Common myeloid progenitor, CD34-positive (primary cell): ENCODE data around the gene HDAC4.

Source experiments
- CTCF ChIA-PET: fragments of 350-600 bp; sonication (Branson Sonifier 250); formaldehyde crosslinking; loops from one replicate; lab custom pipeline; 2021; ENCODE audit warnings: antibody characterized with exemption; lab: Charles Lee
- POLR2A ChIA-PET: fragments of 350-600 bp; sonication (Branson Sonifier 250); formaldehyde crosslinking; loops from one replicate; lab custom pipeline; 2021; ENCODE audit warnings: antibody characterized with exemption; lab: Charles Lee
- DNase-seq, 3 donors: peaks; one replicate each; pipeline versions ENCODE4 v3.0.0 to v3.0.0-alpha.2; 2013
- H3K27ac ChIP-seq, 2 experiments: 1 replicate in 1 of 2; 2 replicates in 1 of 2; pipeline ENCODE4 v1.7.0; 2013; ENCODE audit warnings: inconsistent platforms in 2 of 2, low read length in 2 of 2, mild to moderate bottlenecking in 2 of 2, low read depth in 1 of 2, moderate library complexity in 1 of 2; ENCODE audit not compliant: severe bottlenecking in 2 of 2, insufficient read depth in 1 of 2, poor library complexity in 1 of 2
- H3K27me3 ChIP-seq, 5 experiments: replicated peaks in 2 of 5; 1 replicate in 3 of 5; 2 replicates in 2 of 5; pipeline versions ENCODE4 v1.6.1 to v1.7.0; 2013; ENCODE audit warnings: low read length in 4 of 5, mild to moderate bottlenecking in 2 of 5, moderate library complexity in 2 of 5, inconsistent platforms in 1 of 5; ENCODE audit not compliant: insufficient read depth in 5 of 5, control insufficient read depth in 4 of 5
- H3K36me3 ChIP-seq, 4 experiments: 1 replicate in 2 of 4; 2 replicates in 2 of 4; pipeline versions ENCODE4 v1.6.1 to v1.7.0; 2013; ENCODE audit warnings: low read length in 3 of 4, control low read depth in 1 of 4, mild to moderate bottlenecking in 1 of 4; ENCODE audit not compliant: control insufficient read depth in 4 of 4, insufficient read depth in 4 of 4
- H3K4me1 ChIP-seq, 4 experiments: 1 replicate in 3 of 4; 2 replicates in 1 of 4; pipeline versions ENCODE4 v1.6.1 to v1.7.1; 2013; ENCODE audit warnings: low read length in 3 of 4, mild to moderate bottlenecking in 3 of 4, control low read depth in 1 of 4, inconsistent platforms in 1 of 4, moderate library complexity in 1 of 4; ENCODE audit not compliant: control insufficient read depth in 4 of 4, insufficient read depth in 4 of 4; ENCODE audit errors: control extremely low read depth in 1 of 4
- H3K4me3 ChIP-seq, 7 experiments: 1 replicate in 4 of 7; 2 replicates in 3 of 7; pipeline versions ENCODE4 v1.5.1 to v1.7.0; 2013; ENCODE audit warnings: mild to moderate bottlenecking in 7 of 7, low read length in 6 of 7, moderate library complexity in 6 of 7, inconsistent platforms in 2 of 7, low read depth in 2 of 7, control low read depth in 1 of 7; ENCODE audit not compliant: insufficient read depth in 4 of 7, control insufficient read depth in 1 of 7; ENCODE audit errors: extremely low read depth in 1 of 7
- H3K9me3 ChIP-seq, 5 experiments: 1 replicate in 4 of 5; 2 replicates in 1 of 5; pipeline versions ENCODE4 v1.6.1 to v1.7.1; 2013; ENCODE audit warnings: low read length in 4 of 5, mild to moderate bottlenecking in 2 of 5, inconsistent platforms in 1 of 5, low read depth in 1 of 5, moderate library complexity in 1 of 5; ENCODE audit not compliant: control insufficient read depth in 4 of 5, insufficient read depth in 2 of 5; ENCODE audit errors: control extremely low read depth in 1 of 5
- WGBS: methylation state at CpG from one replicate; pipeline ENCODE4 v1.1.5; 2013; ENCODE audit not compliant: insufficient coverage; 5-methylcytosine and 5-hydroxymethylcytosine counted together

HDAC4 gene

GRCh38 chr2:239182981-239183791, 217.6 kb downstream of the HDAC4 start:
- DNase-seq, result no peak
- ChIA-PET CTCF (no interaction called here), POLR2A (interaction anchor here (0.6 kb wide), 1 partner anchor 84 kb away, joined by 3 read pairs; no protein-coding TSS in a partner anchor)
- H3K36me3 ChIP-seq, result peaks cover under 1 to 34% (median 25%) of the 10 kb centered on the region in 4 experiments
- no peak overlapping the region for H3K4me3 ChIP-seq
- H3K27me3 ChIP-seq, result no peaks in the 10 kb centered on the region
- H3K27ac ChIP-seq, result no peak overlapping the region
- WGBS, result 97% methylated on average over 23 of the region's 23 CpGs
- peaks cover 0 to 7% (median 0%) of the 10 kb centered on the region in 5 experiments for H3K9me3 ChIP-seq
- no peaks in the 10 kb centered on the region for H3K4me1 ChIP-seq

- Histone ChIP-seq H3K4me1 (no peaks in the 10 kb centered on the region), H3K27ac (no peak overlapping the region), H3K4me3 (no peak overlapping the region), H3K36me3 (peaks cover 0 to 33% (median 22%) of the 10 kb centered on the region in 4 experiments), H3K9me3 (peaks cover 0 to 15% (median under 1%) of the 10 kb centered on the region in 5 experiments), H3K27me3 (no peaks in the 10 kb centered on the region)
- POLR2A ChIA-PET, result no interaction called here
- no peak for DNase-seq
- CTCF ChIA-PET, result no interaction called here
- WGBS, result 96% methylated on average over 14 of the region's 15 CpGs
These were observed 218.8 kb downstream of the HDAC4 start for GRCh38 chr2:239181903-239182581.

- ChIA-PET POLR2A (no interaction called here), CTCF (no interaction called here)
- H3K27me3 ChIP-seq, result no peaks in the 10 kb centered on the region
- no peaks in the 10 kb centered on the region for H3K4me1 ChIP-seq
- peaks cover 0 to 40% (median 21%) of the 10 kb centered on the region in 4 experiments for H3K36me3 ChIP-seq
- H3K4me3 ChIP-seq, result no peak overlapping the region
- H3K27ac ChIP-seq, result no peak overlapping the region
- peaks cover 0 to 20% (median 5%) of the 10 kb centered on the region in 5 experiments for H3K9me3 ChIP-seq
- 98% methylated on average over 13 of the region's 21 CpGs for WGBS
- no peak for DNase-seq
These were observed 219.5 kb downstream of the HDAC4 start for GRCh38 chr2:239181074-239181902.

- H3K4me1 ChIP-seq, result no peaks in the 10 kb centered on the region
- over 99% methylated on average over 14 of the region's 14 CpGs for WGBS
- no peak overlapping the region for H3K4me3 ChIP-seq
- H3K36me3 ChIP-seq, result peaks cover 1 to 44% (median 20%) of the 10 kb centered on the region in 4 experiments
- H3K27me3 ChIP-seq, result no peaks in the 10 kb centered on the region
- ChIA-PET POLR2A (no interaction called here), CTCF (no interaction called here)
- no peak overlapping the region for H3K27ac ChIP-seq
- DNase-seq, result no peak
- H3K9me3 ChIP-seq, result peaks cover 0 to 20% (median 5%) of the 10 kb centered on the region in 5 experiments
These were observed 220.2 kb downstream of the HDAC4 start for GRCh38 chr2:239180526-239181073.

- Histone ChIP-seq H3K4me3 (no peak overlapping the region), H3K4me1 (no peaks in the 10 kb centered on the region), H3K27ac (no peak overlapping the region), H3K36me3 (peaks cover 2 to 47% (median 24%) of the 10 kb centered on the region in 4 experiments), H3K9me3 (peaks cover 0 to 26% (median 7%) of the 10 kb centered on the region in 5 experiments), H3K27me3 (no peaks in the 10 kb centered on the region)
- ChIA-PET POLR2A (no interaction called here), CTCF (no interaction called here)
- WGBS, result 94% methylated on average over 21 of the region's 22 CpGs
- DNase-seq, result no peak
These were observed 220.9 kb downstream of the HDAC4 start for GRCh38 chr2:239179851-239180371.

GRCh38 chr2:239178954-239179353, 221.9 kb downstream of the HDAC4 start:
- peaks cover 0 to 31% (median 14%) of the 10 kb centered on the region in 5 experiments for H3K9me3 ChIP-seq
- WGBS, result 98% methylated on average over 23 of the region's 26 CpGs
- H3K4me3 ChIP-seq, result no peak overlapping the region
- H3K36me3 ChIP-seq, result peaks cover 8 to 55% (median 28%) of the 10 kb centered on the region in 4 experiments
- ChIA-PET CTCF (no interaction called here), POLR2A (no interaction called here)
- DNase-seq, result no peak
- no peaks in the 10 kb centered on the region for H3K4me1 ChIP-seq
- H3K27me3 ChIP-seq, result no peaks in the 10 kb centered on the region
- no peak overlapping the region for H3K27ac ChIP-seq
